ENCODE measurements around the gene PRMT9.
A peak's percentile ranks its signal among the peaks of the same experiment; 100 is the strongest.

Gene PRMT9

GRCh38 chr4:147617841-147618691 is 65.9 kb downstream of the PRMT9 start:
- no peak for DNase-seq

GRCh38 chr4:147617173-147617840 is 66.7 kb downstream of the PRMT9 start, which contains the start of gene TMEM184C:
TMEM184C (plus strand) TSS chr4:147617397; CDS start chr4:147617957, 560 bp downstream.
- peak; percentile 99 for DNase-seq

- no peak for DNase-seq
Measured at GRCh38 chr4:147616849-147617172, 67.2 kb downstream of the PRMT9 start.

- DNase-seq = no peak
Measured at GRCh38 chr4:147610686-147611085, 73.3 kb downstream of the PRMT9 start.

- DNase-seq = no peak
Measured at GRCh38 chr4:147607471-147607870, 76.5 kb downstream of the PRMT9 start.

- no peak for DNase-seq
Measured at GRCh38 chr4:147605499-147605898, 78.5 kb downstream of the PRMT9 start.

GRCh38 chr4:147599769-147600168 is 84.2 kb downstream of the PRMT9 start:
- DNase-seq = no peak

- DNase-seq = no peak
Measured at GRCh38 chr4:147599206-147599605, 84.8 kb downstream of the PRMT9 start.

- DNase-seq = no peak
Measured at GRCh38 chr4:147597561-147597960, 86.4 kb downstream of the PRMT9 start.

- no peak for DNase-seq
Measured at GRCh38 chr4:147596981-147597380, 87.0 kb downstream of the PRMT9 start.

- DNase-seq = no peak
Measured at GRCh38 chr4:147596377-147596776, 87.6 kb downstream of the PRMT9 start.

- DNase-seq = no peak
Measured at GRCh38 chr4:147594578-147594977, 89.4 kb downstream of the PRMT9 start.

- DNase-seq = no peak
Measured at GRCh38 chr4:147594107-147594506, 89.9 kb downstream of the PRMT9 start.

- no peak for DNase-seq
Measured at GRCh38 chr4:147591106-147591505, 92.9 kb downstream of the PRMT9 start.

- DNase-seq = peak; percentile 36
Measured at GRCh38 chr4:147590249-147590920, 93.6 kb downstream of the PRMT9 start.

- no peak for DNase-seq
Measured at GRCh38 chr4:147589586-147589985, 94.4 kb downstream of the PRMT9 start.

Measured in CD4-positive, alpha-beta T cell treated with Interleukin-6 for 4 hours (primary cell).